Coronary artery (tissue), 2 donors: ENCODE measurements around the gene STAT6.

Experiments
- DNase-seq: peaks from one replicate; pipeline ENCODE4 v3.0.0-alpha.2; 2017; ENCODE audit warnings: low spot score
- H3K27ac ChIP-seq, 2 donors: fragments of 200-600 bp; sonication (generic); one replicate each; pipeline ENCODE4 v1.5.1; 2016 to 2019
- H3K4me3 ChIP-seq: fragments of 200-600 bp; sonication (generic); 2 replicates; pipeline ENCODE4 v1.5.1; 2016; ENCODE audit warnings: mild to moderate bottlenecking, moderate library complexity
- CTCF ChIP-seq: fragments of 200-600 bp; sonication (generic); IDR thresholded peaks from one replicate; pipeline ENCODE4 v1.5.1; 2019; ENCODE audit warnings: antibody characterized with exemption

Gene STAT6

GRCh38 chr12:57111031-57111734, at the start of gene STAT6:
STAT6 (minus strand) TSS chr12:57111362; CDS start chr12:57108278, 3,084 bp downstream.
- no peak for TF ChIP-seq CTCF
- H3K4me3 ChIP-seq: peak within 1 kb of the TSS; percentile 81
- peak; percentile 91 for DNase-seq
- peak within 1 kb of the TSS; percentile 98 for H3K27ac ChIP-seq

DNA sequence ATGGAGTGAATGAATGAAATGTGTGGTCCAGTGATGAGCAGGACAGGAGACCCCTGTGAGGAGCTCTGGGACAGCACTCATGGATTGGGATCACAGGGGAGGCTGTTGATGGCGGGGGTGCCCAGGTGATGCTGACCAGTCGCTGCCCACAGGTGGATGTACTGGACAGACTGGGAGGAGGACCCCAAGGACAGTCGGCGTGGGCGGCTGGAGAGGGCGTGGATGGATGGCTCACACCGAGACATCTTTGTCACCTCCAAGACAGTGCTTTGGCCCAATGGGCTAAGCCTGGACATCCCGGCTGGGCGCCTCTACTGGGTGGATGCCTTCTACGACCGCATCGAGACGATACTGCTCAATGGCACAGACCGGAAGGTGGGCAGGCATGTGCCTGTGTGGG, 49.6 kb upstream of the STAT6 start:
- peak overlapping the region in 1 of 2 donors; percentile 80 for H3K27ac ChIP-seq
- no peak for DNase-seq
- H3K4me3 ChIP-seq: no peak overlapping the region
- no peak for TF ChIP-seq CTCF

GRCh38 chr12:57160040-57160439, 48.9 kb upstream of the STAT6 start:
- DNase-seq: no peak
- no peak for TF ChIP-seq CTCF
- Histone ChIP-seq H3K27ac (peak overlapping the region; percentile 5 to 80), H3K4me3 (no peak overlapping the region)

DNA sequence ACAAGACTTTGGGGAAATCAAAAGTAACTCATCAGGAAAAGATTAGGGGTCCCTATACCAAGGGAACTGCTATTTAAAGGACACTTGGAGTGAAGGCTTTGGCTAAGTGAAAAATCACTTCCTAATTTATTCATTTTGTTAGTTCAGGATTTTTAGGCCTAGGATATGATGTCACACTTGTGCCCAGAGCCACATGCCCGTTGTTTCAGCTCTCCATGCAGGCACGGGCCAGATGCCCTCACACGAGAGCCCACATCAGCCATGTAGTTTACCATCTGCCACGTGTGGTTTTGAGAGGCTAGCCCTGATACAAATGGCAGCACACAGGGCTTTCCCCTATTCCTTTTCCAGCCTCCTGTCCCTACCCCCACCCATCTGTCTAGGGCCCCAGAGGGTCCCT, 48.1 kb upstream of the STAT6 start:
- no peak for DNase-seq
- peak overlapping the region in 1 of 2 donors; percentile 80 for H3K27ac ChIP-seq
- H3K4me3 ChIP-seq: no peak overlapping the region
- no peak for TF ChIP-seq CTCF

- no peak for DNase-seq
- H3K27ac ChIP-seq: peak overlapping the region; percentile 37 to 80
- TF ChIP-seq CTCF: no peak
- H3K4me3 ChIP-seq: no peak overlapping the region
Measured at GRCh38 chr12:57158665-57159064, 47.5 kb upstream of the STAT6 start.

DNA sequence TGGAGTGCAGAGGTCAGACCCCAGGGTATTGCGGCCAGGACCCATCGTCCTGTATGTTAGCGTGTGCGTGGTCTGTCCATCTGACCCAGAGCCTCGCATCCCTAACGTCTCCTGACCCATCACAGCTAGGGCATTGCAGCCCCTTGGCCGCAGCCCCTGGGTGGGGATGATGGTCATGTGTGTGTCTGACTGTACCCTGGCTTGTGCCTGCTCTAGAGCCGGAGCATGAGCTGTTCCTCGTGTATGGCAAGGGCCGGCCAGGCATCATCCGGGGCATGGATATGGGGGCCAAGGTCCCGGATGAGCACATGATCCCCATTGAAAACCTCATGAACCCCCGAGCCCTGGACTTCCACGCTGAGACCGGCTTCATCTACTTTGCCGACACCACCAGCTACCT, 47.0 kb upstream of the STAT6 start:
- H3K27ac ChIP-seq: peak overlapping the region; percentile 37 to 80
- no peak for DNase-seq
- TF ChIP-seq CTCF: no peak
- no peak overlapping the region for H3K4me3 ChIP-seq

- no peak for DNase-seq
- Histone ChIP-seq H3K27ac (peak overlapping the region in 1 of 2 donors; percentile 80), H3K4me3 (no peak overlapping the region)
- no peak for TF ChIP-seq CTCF
Measured at GRCh38 chr12:57157588-57158173, 46.5 kb upstream of the STAT6 start.
